Neural cell (in vitro differentiated cells): Measurements from ENCODE around the gene ANKRD35. TPM values are rescaled to one million over a fixed set of nuclear protein-coding genes. Genes with fewer than 3 reads are reported as not detected.

Experiments used
- H2AFZ ChIP-seq: fragments of 200-600, 300-800 bp; sonication (generic), shearing (Covaris generic); 2 replicates; pipeline ENCODE4 v1.6.0; 2014; ENCODE audit warnings: low read depth, mild to moderate bottlenecking, antibody characterized with exemption, low read length, moderate library complexity
- H3F3A ChIP-seq: fragments of 200-600 bp; shearing (Covaris generic); 2 replicates; pipeline ENCODE4 v1.6.1; 2016; ENCODE audit warnings: mild to moderate bottlenecking, moderate library complexity, mixed read lengths, antibody characterized with exemption, low read length; ENCODE audit not compliant: insufficient read depth, poor library complexity, severe bottlenecking
- H3K27ac ChIP-seq: fragments of 200-600, 300-800 bp; sonication (generic), shearing (Covaris generic); 2 replicates; pipeline ENCODE4 v1.5.1; 2014; ENCODE audit warnings: mild to moderate bottlenecking, low read length, moderate library complexity
- H3K27me3 ChIP-seq: fragments of 300-800, 200-600 bp; sonication (generic), shearing (Covaris generic); 2 replicates; pipeline ENCODE4 v1.6.0; 2014; ENCODE audit warnings: mild to moderate bottlenecking, low read depth, low read length, moderate library complexity; ENCODE audit not compliant: insufficient read depth
- H3K36me3 ChIP-seq: fragments of 300-800, 200-600 bp; sonication (generic), shearing (Covaris generic); 2 replicates; pipeline ENCODE4 v1.5.1; 2014; ENCODE audit warnings: mild to moderate bottlenecking, antibody characterized with exemption, low read length, moderate library complexity; ENCODE audit not compliant: insufficient read depth
- H3K4me2 ChIP-seq: fragments of 300-800, 200-600 bp; sonication (generic), shearing (Covaris generic); 2 replicates; pipeline ENCODE4 v1.6.0; 2014; ENCODE audit warnings: mild to moderate bottlenecking, low read length
- H3K4me3 ChIP-seq: fragments of 300-800, 200-600 bp; sonication (generic), shearing (Covaris generic); 2 replicates; pipeline ENCODE4 v1.5.1; 2014; ENCODE audit warnings: mild to moderate bottlenecking, low read length, moderate library complexity
- H3K79me2 ChIP-seq: fragments of 200-600 bp; shearing (Covaris generic); replicated peaks from 2 replicates; pipeline ENCODE4 v1.6.0; 2014; ENCODE audit warnings: mild to moderate bottlenecking, low read length, moderate library complexity; ENCODE audit not compliant: insufficient read depth
- H3K9ac ChIP-seq: fragments of 300-800, 200-600 bp; sonication (generic), shearing (Covaris generic); 2 replicates; pipeline ENCODE4 v1.6.1; 2016; ENCODE audit warnings: mild to moderate bottlenecking, low read length, mixed read lengths
- H3K9me2 ChIP-seq: fragments of 200-600 bp; shearing (Covaris generic); 2 replicates; pipeline ENCODE4 v1.6.1; 2016; ENCODE audit warnings: mild to moderate bottlenecking, low read length, mixed read lengths; ENCODE audit not compliant: insufficient read depth
- H3K9me3 ChIP-seq: fragments of 200-600, 300-800 bp; sonication (generic), shearing (Covaris generic); 2 replicates; pipeline ENCODE4 v1.6.1; 2016; ENCODE audit warnings: mild to moderate bottlenecking, mixed run types, low read length, moderate library complexity, mixed read lengths
- H4K20me1 ChIP-seq: fragments of 200-600 bp; shearing (Covaris generic); 2 replicates; pipeline ENCODE4 v1.6.1; 2016; ENCODE audit warnings: mild to moderate bottlenecking, mixed run types; ENCODE audit not compliant: insufficient read depth
- CTCF ChIP-seq: fragments of 450-650 bp; IDR thresholded peaks from 2 replicates; pipeline ENCODE4 v1.5.1; 2014; ENCODE audit warnings: antibody characterized with exemption, mild to moderate bottlenecking, moderate library complexity; ENCODE audit not compliant: poor library complexity, severe bottlenecking
- EP300 ChIP-seq: fragments of 450-650 bp; conservative IDR thresholded peaks from 2 replicates; pipeline ENCODE4 v1.6.1; 2014; ENCODE audit warnings: antibody characterized with exemption, mild to moderate bottlenecking, moderate library complexity; ENCODE audit not compliant: poor library complexity, severe bottlenecking
- EZH2 ChIP-seq: fragments of 200-600, 300-800 bp; shearing (Covaris generic), sonication (generic); IDR thresholded peaks from 2 replicates; pipeline ENCODE4 v1.6.1; 2014; ENCODE audit warnings: antibody characterized with exemption, low read length, borderline replicate concordance, mild to moderate bottlenecking; ENCODE audit not compliant: insufficient read depth, poor library complexity, severe bottlenecking
- MXI1 ChIP-seq: fragments of 450-650 bp; conservative IDR thresholded peaks from 2 replicates; pipeline ENCODE4 v1.6.1; 2014; ENCODE audit warnings: antibody characterized with exemption, mild to moderate bottlenecking; ENCODE audit not compliant: poor library complexity, severe bottlenecking
- POLR2AphosphoS5 ChIP-seq: IDR thresholded peaks from 2 replicates; pipeline ENCODE4 v1.6.1; 2012
- RAD21 ChIP-seq: fragments of 450-650 bp; conservative IDR thresholded peaks from 2 replicates; pipeline ENCODE4 v1.6.1; 2014; ENCODE audit warnings: antibody characterized with exemption, mild to moderate bottlenecking, moderate library complexity
- REST ChIP-seq: IDR thresholded peaks from 2 replicates; pipeline ENCODE4 v1.6.1; 2012; ENCODE audit warnings: borderline replicate concordance
- SMC3 ChIP-seq: fragments of 450-650 bp; conservative IDR thresholded peaks from 2 replicates; pipeline ENCODE4 v1.6.1; 2014; ENCODE audit warnings: antibody characterized with exemption, mild to moderate bottlenecking, moderate library complexity; ENCODE audit not compliant: poor library complexity
- TAF1 ChIP-seq: IDR thresholded peaks from 2 replicates; pipeline ENCODE4 v1.6.1; 2012; ENCODE audit warnings: low read depth
- polyA plus RNA-seq: library from polyadenylated mRNA; depleted of rRNA; stranded (reverse); fragments of >200 nt; gene quantifications from 2 replicates; pipeline ENCODE4 v1.2.3, GENCODE V29; 2014

Gene ANKRD35
- polyA plus RNA-seq, 1 donor from 2014 or later, result not detected

- H3K9ac ChIP-seq, result no peak overlapping the region
- no peaks in the 10 kb centered on the region for H3K9me2 ChIP-seq
- H3K4me2 ChIP-seq, result no peak overlapping the region
- TF ChIP-seq EP300, result no peak
- TF ChIP-seq CTCF, result no peak
- no peak for TF ChIP-seq POLR2AphosphoS5
- no peak for TF ChIP-seq EZH2
- TF ChIP-seq TAF1, result no peak
- TF ChIP-seq REST, result no peak
- no peak for TF ChIP-seq MXI1
- H3K79me2 ChIP-seq, result no peaks in the 10 kb centered on the region
- H2AFZ ChIP-seq, result no peak overlapping the region
- H3K27ac ChIP-seq, result no peak overlapping the region
- no peaks in the 10 kb centered on the region for H3F3A ChIP-seq
- no peaks in the 10 kb centered on the region for H3K9me3 ChIP-seq
- H3K27me3 ChIP-seq, result no peaks in the 10 kb centered on the region
- no peaks in the 10 kb centered on the region for H3K36me3 ChIP-seq
- H3K4me3 ChIP-seq, result no peak overlapping the region
- no peaks in the 10 kb centered on the region for H4K20me1 ChIP-seq
These were observed 12.3 kb upstream of the ANKRD35 start for GRCh38 chr1:145897969-145898368.

- Histone ChIP-seq H3K27ac (no peak overlapping the region), H3K9me3 (no peaks in the 10 kb centered on the region), H3K79me2 (no peaks in the 10 kb centered on the region), H3K9ac (no peak overlapping the region), H4K20me1 (no peaks in the 10 kb centered on the region), H3K9me2 (no peaks in the 10 kb centered on the region), H3K4me3 (no peak overlapping the region), H3K27me3 (no peaks in the 10 kb centered on the region), H3K36me3 (no peaks in the 10 kb centered on the region), H3K4me2 (no peak overlapping the region), H3F3A (no peaks in the 10 kb centered on the region), H2AFZ (no peak overlapping the region)
- TF ChIP-seq POLR2AphosphoS5 (no peak), REST (no peak), RAD21 (no peak), CTCF (no peak), MXI1 (no peak), EZH2 (no peak), SMC3 (no peak), EP300 (no peak), TAF1 (no peak)
These were observed 9.8 kb upstream of the ANKRD35 start for GRCh38 chr1:145895471-145895870.
